Measurements from ENCODE around the gene GRK5. TPM values are rescaled to one million over a fixed set of nuclear protein-coding genes. Genes with fewer than 3 reads are reported as not detected.

Gene GRK5
- total RNA-seq, 1 donor from 2014 or later: 4.3 TPM

- Mint-ChIP-seq H3K27me3 (ENCODE audit: insufficient read depth, low read depth) (peaks cover 7% of the 10 kb centered on the region), H3K27ac (no peak overlapping the region), H3K4me1 (peaks cover 23% of the 10 kb centered on the region), H3K9me3 (no peaks in the 10 kb centered on the region), H3K4me3 (no peak overlapping the region), H3K36me3 (peaks cover 7% of the 10 kb centered on the region)
- no peak overlapping the region for H3K27ac ChIP-seq
- no peaks in the 10 kb centered on the region for H3K27me3 ChIP-seq
- DNase-seq (ENCODE audit: low spot score): no peak
- no peaks in the 10 kb centered on the region for H3K36me3 ChIP-seq
- no peak overlapping the region for H3K9ac ChIP-seq
- no peak overlapping the region for H3K4me2 ChIP-seq
- no peak overlapping the region for H2AFZ ChIP-seq (replicated peaks)
- no peaks in the 10 kb centered on the region for H4K20me1 ChIP-seq (ENCODE audit: low read depth)
- no peak overlapping the region for H3K4me3 ChIP-seq
- peaks cover 6% of the 10 kb centered on the region for H3F3A ChIP-seq (ENCODE audit: low read depth)
- peaks cover 12% of the 10 kb centered on the region for H3K4me1 ChIP-seq
- TF ChIP-seq EZH2phosphoT487 (IDR thresholded peaks at IDR 0.05): no peak
- TF ChIP-seq CTCF (IDR thresholded peaks at IDR 0.05): no peak
- no peak for TF ChIP-seq EZH2 (IDR thresholded peaks at IDR 0.05)
- H3K79me2 ChIP-seq (ENCODE audit: low read depth): no peaks in the 10 kb centered on the region
- no peaks in the 10 kb centered on the region for H3K9me3 ChIP-seq (ENCODE audit: low read depth)
Measured at GRCh38 chr10:119426699-119427098, 219.3 kb downstream of the GRK5 start.

- no peak overlapping the region for H3K4me3 Mint-ChIP-seq
- DNase-seq (ENCODE audit: low spot score): no peak
- no peak overlapping the region for H3K4me3 ChIP-seq
- H3K36me3 Mint-ChIP-seq: peaks cover 7% of the 10 kb centered on the region
- peaks cover 7% of the 10 kb centered on the region for H3K27me3 Mint-ChIP-seq (ENCODE audit: insufficient read depth, low read depth)
- no peak overlapping the region for H3K27ac Mint-ChIP-seq
- TF ChIP-seq EZH2phosphoT487 (IDR thresholded peaks at IDR 0.05): no peak
- no peak for TF ChIP-seq EZH2 (IDR thresholded peaks at IDR 0.05)
- TF ChIP-seq CTCF (IDR thresholded peaks at IDR 0.05): no peak
- H3K27ac ChIP-seq: no peak overlapping the region
- no peaks in the 10 kb centered on the region for H3K9me3 Mint-ChIP-seq
- H3K27me3 ChIP-seq: no peaks in the 10 kb centered on the region
- H3K79me2 ChIP-seq (ENCODE audit: low read depth): no peaks in the 10 kb centered on the region
- peaks cover 5% of the 10 kb centered on the region for H3K4me1 ChIP-seq
- peaks cover 16% of the 10 kb centered on the region for H3K4me1 Mint-ChIP-seq
- H3K4me2 ChIP-seq: no peak overlapping the region
- no peak overlapping the region for H3K9ac ChIP-seq
- H3K9me3 ChIP-seq (ENCODE audit: low read depth): no peaks in the 10 kb centered on the region
- no peaks in the 10 kb centered on the region for H3K36me3 ChIP-seq
- peaks cover 2% of the 10 kb centered on the region for H3F3A ChIP-seq (ENCODE audit: low read depth)
- H2AFZ ChIP-seq (replicated peaks): no peak overlapping the region
- H4K20me1 ChIP-seq (ENCODE audit: low read depth): no peaks in the 10 kb centered on the region
Measured at GRCh38 chr10:119427263-119427864, 220.0 kb downstream of the GRK5 start.

GRCh38 chr10:119428789-119429188 is 221.4 kb downstream of the GRK5 start:
- Mint-ChIP-seq H3K27me3 (ENCODE audit: insufficient read depth, low read depth) (peaks cover 5% of the 10 kb centered on the region), H3K36me3 (peaks cover 13% of the 10 kb centered on the region), H3K4me3 (no peak overlapping the region), H3K27ac (no peak overlapping the region), H3K4me1 (peaks cover 11% of the 10 kb centered on the region), H3K9me3 (peaks cover 4% of the 10 kb centered on the region)
- Histone ChIP-seq H3K4me1 (peaks cover 4% of the 10 kb centered on the region), H3K27me3 (no peaks in the 10 kb centered on the region), H3K27ac (no peak overlapping the region), H3K4me2 (no peak overlapping the region), H4K20me1 (ENCODE audit: low read depth) (no peaks in the 10 kb centered on the region), H3K36me3 (no peaks in the 10 kb centered on the region), H3K79me2 (ENCODE audit: low read depth) (no peaks in the 10 kb centered on the region), H3K4me3 (no peak overlapping the region), H3F3A (ENCODE audit: low read depth) (no peaks in the 10 kb centered on the region), H2AFZ (replicated peaks) (no peak overlapping the region), H3K9me3 (ENCODE audit: low read depth) (no peaks in the 10 kb centered on the region), H3K9ac (no peak overlapping the region)
- TF ChIP-seq EZH2phosphoT487 (IDR thresholded peaks at IDR 0.05) (no peak), CTCF (IDR thresholded peaks at IDR 0.05) (no peak), EZH2 (IDR thresholded peaks at IDR 0.05) (no peak)
- DNase-seq (ENCODE audit: low spot score): no peak
